ENCODE results near the gene SGIP1. TPM values are rescaled to one million over a fixed set of nuclear protein-coding genes. Genes with fewer than 3 reads are reported as not detected.
"Not testable (repeated sequence)": the region's sequence is repeated elsewhere in the genome, so short reads cannot be mapped to it uniquely, and the experiment has no call there.

SGIP1 gene
- polyA plus RNA-seq, 3 donors = 9.6 to 13.8 (median 13.1) TPM

- DNase-seq (ENCODE audit: low read depth in 3 of 3, low spot score in 2 of 3) = no peak
These were observed 224.3 kb downstream of the SGIP1 start for GRCh38 chr1:66758241-66758755.

GRCh38 chr1:66760506-66760905, 226.6 kb downstream of the SGIP1 start:
- DNase-seq (ENCODE audit: low read depth in 3 of 3, low spot score in 2 of 3) = no peak

GRCh38 chr1:66761221-66761620, 227.3 kb downstream of the SGIP1 start:
- DNase-seq (ENCODE audit: low read depth in 3 of 3, low spot score in 2 of 3) = no peak

- no peak for DNase-seq (ENCODE audit: low read depth in 3 of 3, low spot score in 2 of 3)
These were observed 231.1 kb downstream of the SGIP1 start for GRCh38 chr1:66764994-66765578.

- DNase-seq (ENCODE audit: low read depth in 3 of 3, low spot score in 2 of 3) = no peak
These were observed 233.7 kb downstream of the SGIP1 start for GRCh38 chr1:66767626-66768025.

- no peak for DNase-seq (ENCODE audit: low read depth in 3 of 3, low spot score in 2 of 3)
These were observed 235.0 kb downstream of the SGIP1 start for GRCh38 chr1:66768965-66769364.

- no peak for DNase-seq (ENCODE audit: low read depth in 3 of 3, low spot score in 2 of 3)
These were observed 235.7 kb downstream of the SGIP1 start for GRCh38 chr1:66769512-66770229.

GRCh38 chr1:66770240-66770639, 236.3 kb downstream of the SGIP1 start:
- DNase-seq (ENCODE audit: low read depth in 3 of 3, low spot score in 2 of 3) = no peak

GRCh38 chr1:66770694-66771093, 236.7 kb downstream of the SGIP1 start:
- DNase-seq (ENCODE audit: low read depth in 3 of 3, low spot score in 2 of 3) = no peak

GRCh38 chr1:66773227-66773626, 239.3 kb downstream of the SGIP1 start:
- no peak for DNase-seq (ENCODE audit: low read depth in 3 of 3, low spot score in 2 of 3)

- no peak for DNase-seq (ENCODE audit: low read depth in 3 of 3, low spot score in 2 of 3)
These were observed 240.5 kb downstream of the SGIP1 start for GRCh38 chr1:66774438-66774837.

GRCh38 chr1:66775646-66776045, 241.7 kb downstream of the SGIP1 start:
- no peak for DNase-seq (ENCODE audit: low read depth in 3 of 3, low spot score in 2 of 3)

GRCh38 chr1:66777831-66778230, 243.9 kb downstream of the SGIP1 start:
- DNase-seq (ENCODE audit: low read depth in 3 of 3, low spot score in 2 of 3) = no peak

- no peak for DNase-seq (ENCODE audit: low read depth in 3 of 3, low spot score in 2 of 3)
These were observed 244.3 kb downstream of the SGIP1 start for GRCh38 chr1:66778266-66778665.

- no peak for DNase-seq (ENCODE audit: low read depth in 3 of 3, low spot score in 2 of 3)
These were observed 245.0 kb downstream of the SGIP1 start for GRCh38 chr1:66778969-66779368.

- no peak for DNase-seq (ENCODE audit: low read depth in 3 of 3, low spot score in 2 of 3)
These were observed 245.6 kb downstream of the SGIP1 start for GRCh38 chr1:66779475-66780078.

- not testable (repeated sequence) for DNase-seq (ENCODE audit: low read depth in 3 of 3, low spot score in 2 of 3)
These were observed 251.8 kb downstream of the SGIP1 start for GRCh38 chr1:66785800-66786199.

- no peak for DNase-seq (ENCODE audit: low read depth in 3 of 3, low spot score in 2 of 3)
These were observed 253.7 kb downstream of the SGIP1 start for GRCh38 chr1:66787641-66788040.

- DNase-seq (ENCODE audit: low read depth in 3 of 3, low spot score in 2 of 3) = no peak
These were observed 254.4 kb downstream of the SGIP1 start for GRCh38 chr1:66788231-66788939.

- DNase-seq (ENCODE audit: low read depth in 3 of 3, low spot score in 2 of 3) = no peak
These were observed 258.0 kb downstream of the SGIP1 start for GRCh38 chr1:66791621-66792610.
